NCI-H1417 (cell line): ENCODE data around the gene PDE6A.
"Not testable (repeated sequence)": the region's sequence is repeated elsewhere in the genome, so short reads cannot be mapped to it uniquely, and the experiment has no call there.

Experiments used
- DNase-seq, 3 experiments: peaks; one replicate each; lab custom pipeline; 2025; lab: John Stamatoyannopoulos, UW

PDE6A gene

DNA sequence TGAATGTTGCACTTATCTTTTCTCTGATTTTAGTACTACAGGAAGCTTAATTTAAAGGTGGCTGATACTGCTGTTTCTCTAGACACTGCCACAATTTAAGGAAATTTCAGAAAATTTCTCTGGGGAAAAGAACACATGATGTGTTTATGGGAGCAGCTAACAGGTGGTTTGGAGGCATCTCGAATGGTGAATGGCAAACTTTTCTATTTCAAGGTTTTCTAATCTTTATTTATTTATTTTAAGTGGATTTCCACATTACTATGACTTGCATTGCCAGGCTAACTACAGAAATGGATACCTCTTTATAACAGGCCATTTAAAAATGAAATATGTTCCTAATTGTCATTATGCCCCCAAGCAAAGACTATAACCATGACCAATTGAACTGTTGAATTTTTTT is 50.4 kb downstream of the PDE6A start:
- no peak for DNase-seq

DNA sequence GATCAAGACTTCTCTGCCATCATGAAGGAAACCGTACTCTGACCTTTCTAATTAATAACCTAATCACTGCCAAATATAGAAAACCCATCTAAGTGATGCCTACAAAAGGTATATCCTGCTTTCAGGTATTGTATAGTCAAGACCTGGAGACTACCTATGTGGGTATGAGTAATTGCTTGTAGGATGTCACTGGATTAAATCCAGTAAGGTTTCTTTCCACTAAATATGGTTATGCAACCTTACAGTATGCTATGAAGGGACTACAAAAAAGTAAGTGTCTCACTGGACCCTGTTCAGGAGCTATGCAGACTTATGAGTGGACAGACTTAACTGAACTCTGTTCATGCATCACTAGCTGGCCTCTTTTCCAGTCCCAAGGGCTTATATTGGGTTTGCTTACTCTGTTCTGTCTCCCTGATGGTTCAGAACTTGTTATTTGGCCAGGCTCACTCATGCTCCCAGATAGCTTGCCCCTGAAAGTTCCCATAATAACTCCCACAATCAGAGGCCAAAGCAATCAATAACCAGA is 51.1 kb downstream of the PDE6A start:
- DNase-seq: no peak

DNA sequence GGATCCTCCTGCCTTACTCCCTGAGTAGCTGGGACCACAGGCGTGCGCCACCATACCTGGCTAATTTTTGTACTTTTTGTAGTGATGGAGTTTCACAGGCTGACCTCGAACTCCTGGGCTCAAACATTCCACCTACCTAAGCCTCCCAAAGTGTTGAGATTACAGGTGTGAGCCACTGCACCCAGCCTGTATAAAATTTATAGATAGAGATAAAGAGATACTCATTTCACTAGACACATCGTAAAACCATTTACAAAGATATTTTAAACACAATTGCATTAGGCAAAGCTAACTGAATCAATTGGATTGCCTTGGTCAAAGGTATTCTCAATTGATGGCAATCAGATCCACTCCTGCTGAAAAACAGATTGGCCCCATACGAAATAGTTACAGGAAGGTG is 52.0 kb downstream of the PDE6A start:
- DNase-seq: no peak

DNA sequence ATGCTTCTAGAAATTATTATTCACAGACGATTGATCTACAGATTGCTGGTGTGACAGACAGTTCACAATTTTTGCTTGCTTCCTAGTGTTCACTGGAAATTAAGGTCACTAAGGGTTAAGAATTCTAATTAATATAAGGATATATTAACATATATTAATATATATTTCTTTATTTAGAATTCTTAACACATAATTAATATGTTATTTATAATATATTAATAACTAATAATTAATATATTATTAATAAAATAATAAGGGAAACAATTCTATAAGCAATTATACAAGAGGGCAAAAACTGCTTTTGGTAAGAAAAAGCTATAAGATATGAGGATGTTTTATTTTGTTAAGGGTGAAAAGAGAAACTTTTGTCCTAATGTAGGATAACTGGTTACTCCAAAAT is 56.3 kb downstream of the PDE6A start:
- no peak for DNase-seq

DNA sequence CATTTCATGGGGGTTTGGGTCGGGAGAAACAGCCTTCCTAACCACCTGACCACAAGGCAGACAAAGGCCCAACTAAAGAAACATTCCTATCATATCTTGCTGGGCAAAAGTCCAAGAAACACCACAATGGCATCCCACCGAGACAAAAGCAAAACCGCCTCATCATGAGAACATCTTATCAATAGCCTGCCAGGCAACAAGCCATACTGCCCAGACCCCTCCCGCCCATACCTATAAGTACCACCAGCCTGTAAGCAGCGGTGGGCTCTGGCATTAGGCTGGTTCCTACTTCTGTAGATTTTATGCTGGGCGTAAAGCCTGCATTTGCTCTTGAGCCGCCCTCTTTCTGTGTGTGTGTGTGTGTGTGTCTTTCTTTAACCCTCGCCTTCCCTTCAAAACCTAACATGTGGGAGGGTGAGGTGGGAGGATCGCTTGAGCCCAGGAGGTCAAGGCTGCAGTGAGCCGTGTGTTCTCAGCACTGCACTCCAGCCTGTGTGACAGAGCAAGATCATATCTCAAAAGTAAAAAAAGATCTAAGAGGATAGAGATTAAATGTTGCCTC is 56.9 kb downstream of the PDE6A start:
- DNase-seq: no peak

DNA sequence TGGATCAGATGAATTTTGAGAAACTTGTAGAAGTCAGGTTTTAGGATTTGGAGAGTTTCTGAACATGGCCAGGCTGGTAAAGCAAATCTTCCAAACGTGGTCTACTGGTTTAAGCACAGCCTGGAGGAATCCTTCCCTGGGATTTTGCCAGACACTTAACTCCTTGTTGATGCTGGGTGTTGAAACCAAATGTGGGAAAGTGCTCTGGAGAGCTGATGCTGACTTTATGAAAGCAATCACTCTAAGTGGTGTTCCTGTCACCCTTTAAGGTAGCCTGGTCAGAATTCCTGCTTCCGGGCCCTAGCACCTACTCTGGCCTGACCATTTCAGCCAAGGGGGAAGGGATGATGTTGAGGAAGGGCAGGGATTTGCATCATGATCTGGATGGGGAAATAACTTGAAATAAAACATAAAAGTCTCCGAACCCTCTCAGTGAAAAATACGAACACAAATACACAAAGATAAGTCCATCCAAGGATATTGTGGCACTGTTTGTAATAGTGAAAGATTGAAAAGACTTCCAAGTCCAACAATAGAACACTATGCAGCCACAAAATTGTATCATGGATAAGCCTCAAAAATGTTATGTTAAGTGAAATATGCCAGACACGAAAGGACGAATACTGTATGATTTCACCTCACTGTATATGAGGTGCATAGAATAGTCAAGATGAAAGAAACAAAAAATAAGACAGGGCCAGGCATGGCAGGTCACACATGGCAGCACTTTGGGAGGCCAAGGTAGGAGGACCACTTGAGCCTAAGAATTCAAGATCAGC is 57.7 kb downstream of the PDE6A start:
- no peak for DNase-seq

DNA sequence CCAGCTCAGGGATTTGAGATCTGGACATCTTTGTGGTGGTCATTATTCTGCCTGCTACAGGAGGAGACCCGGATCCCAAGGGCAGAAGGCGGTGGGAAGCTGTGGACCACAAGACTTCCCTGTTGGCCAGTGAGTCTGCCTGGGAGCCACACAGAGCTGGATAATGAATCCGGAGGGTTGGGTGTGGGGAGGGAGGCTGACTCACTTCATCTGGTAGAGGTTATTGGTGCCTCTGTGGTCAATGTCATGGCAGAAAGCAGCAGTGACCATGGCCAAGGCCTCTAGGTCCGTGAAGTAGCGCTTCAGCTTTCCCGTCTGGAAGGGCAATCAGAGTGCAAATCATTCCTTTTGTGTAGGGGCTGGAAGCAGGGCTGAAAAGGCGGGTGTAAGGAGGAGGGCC is 58.5 kb downstream of the PDE6A start:
- no peak for DNase-seq

DNA sequence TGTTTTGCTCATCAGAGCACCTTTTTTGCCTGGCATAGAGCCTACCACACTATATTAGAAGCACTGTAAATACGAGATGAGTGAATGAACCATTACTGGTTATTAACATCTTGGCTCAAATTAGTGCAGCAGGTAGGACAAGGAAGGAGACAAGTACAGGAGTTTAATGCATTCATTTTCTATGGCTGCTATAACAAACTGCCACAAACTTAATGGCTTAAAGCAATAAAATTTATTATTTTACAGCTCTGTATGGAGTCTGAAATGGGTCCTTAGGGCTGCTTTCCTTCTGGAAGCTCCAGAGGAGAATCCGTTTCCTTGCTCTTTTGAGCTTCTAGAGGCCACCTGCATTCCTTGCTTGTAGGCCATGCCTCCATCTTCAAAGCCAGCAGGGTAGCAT is 59.1 kb downstream of the PDE6A start:
- no peak for DNase-seq

DNA sequence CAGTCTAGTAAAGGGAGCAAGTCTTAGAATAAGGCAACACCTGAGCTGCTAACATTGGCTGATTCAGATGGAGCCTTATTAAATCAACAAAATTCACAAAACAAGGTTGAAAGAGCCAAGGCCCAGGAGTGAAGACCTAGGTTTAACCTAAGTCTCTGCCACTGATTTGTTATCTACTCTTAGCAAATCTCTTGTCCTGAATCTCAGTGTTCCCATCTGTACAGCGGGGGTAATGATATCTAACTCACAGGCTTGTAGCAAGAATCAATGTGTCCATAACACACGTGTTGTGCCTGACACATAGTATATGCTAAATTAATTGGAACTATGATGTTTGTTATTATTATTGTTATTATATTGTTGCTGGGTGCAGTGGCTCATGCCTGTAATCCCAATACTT is 61.0 kb downstream of the PDE6A start:
- no peak for DNase-seq

DNA sequence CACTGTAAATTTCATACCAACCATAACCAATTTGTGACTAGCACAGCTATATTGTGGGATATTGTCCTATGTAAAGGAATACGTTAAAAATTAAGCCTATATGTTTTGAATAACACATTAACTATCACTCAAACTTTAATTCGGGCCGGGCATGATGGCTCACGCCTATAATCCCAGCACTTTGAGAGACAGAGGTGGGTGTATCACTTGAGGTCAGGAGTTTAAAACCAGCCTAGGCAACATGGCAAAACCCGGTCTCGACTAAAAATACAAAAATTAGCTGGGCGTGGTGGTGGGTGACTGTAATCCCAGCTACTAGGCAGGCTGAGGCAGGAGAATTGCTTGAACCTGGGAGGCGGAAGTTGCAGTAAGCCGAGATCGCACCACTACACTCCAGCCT is 62.0 kb downstream of the PDE6A start:
- not testable (repeated sequence) for DNase-seq

DNA sequence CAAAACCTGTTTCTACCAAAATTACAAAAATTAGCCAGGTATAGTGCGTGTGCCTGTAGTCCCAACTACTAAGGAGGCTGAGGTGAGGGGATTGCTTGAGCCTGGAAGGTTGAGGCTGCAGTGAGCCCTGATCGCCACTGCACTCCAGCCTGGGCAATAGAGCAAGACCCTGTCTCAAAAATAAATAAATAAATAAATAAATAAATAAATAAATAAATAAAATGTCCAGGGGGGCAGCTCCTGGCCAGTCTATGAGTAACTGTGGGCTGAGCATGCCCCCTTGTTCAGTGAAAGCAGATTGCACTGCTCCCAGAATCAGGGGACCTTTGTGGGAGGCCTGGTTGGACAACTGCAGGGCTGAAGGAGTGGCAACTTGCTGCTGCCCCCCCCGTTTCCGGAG is 62.7 kb downstream of the PDE6A start:
- no peak for DNase-seq

DNA sequence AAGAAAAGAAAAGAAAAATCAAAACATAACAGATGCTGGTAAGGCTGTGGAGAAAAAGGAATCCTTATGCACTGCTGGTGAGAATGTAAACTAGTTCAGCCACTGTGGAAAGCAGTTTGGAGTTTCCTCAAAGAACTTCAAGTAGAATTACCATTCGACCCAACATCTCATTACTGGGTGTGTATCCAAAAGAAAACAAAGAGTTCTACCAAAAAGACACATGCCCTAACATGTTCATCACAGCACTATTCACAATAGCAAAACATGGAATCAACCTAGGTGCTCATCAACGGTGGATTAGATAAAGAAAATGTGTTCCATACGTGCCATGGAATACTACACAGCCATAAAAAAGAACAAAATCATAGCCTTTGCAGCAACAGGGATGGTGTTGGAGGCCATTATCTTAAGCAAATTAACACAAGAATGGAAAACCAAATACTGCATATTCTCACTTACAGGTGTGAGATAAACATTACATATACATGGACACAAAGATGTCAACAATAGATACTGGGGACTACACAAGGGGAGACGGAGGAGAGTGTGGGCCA is 63.4 kb downstream of the PDE6A start:
- DNase-seq: no peak

DNA sequence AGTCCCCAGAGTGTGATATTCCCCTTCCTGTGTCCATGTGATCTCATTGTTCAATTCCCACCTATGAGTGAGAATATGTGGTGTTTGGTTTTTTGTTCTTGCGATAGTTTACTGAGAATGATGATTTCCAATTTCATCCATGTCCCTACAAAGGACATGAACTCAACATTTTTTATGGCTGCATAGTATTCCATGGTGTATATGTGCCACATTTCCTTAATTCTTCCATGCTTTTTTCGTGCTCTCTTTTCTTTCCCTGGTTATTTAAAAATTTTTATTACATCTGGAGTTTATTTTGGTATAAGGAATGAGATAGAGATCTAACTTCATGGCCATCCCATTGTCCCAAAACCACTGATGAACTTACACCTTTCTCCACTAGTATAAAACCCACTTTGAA is 65.0 kb downstream of the PDE6A start:
- not testable (repeated sequence) for DNase-seq

DNA sequence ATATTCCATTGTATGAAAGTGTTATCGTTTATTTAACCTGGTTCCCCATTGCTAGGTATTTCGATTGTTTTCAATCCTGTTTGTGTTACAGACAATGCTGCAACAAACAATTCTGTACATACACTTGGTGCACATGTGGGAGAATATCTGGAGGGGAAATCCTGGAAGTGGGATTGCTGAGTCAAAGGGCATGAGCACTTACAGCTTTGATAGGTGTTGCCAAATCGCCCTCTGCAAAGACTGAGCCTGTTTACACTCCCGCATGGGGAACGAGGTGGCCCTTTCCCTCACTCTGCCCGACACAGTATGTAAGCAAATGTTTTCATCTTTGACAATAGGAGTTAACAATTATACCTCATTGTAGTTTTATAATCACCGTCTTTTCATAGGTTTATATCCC is 66.2 kb downstream of the PDE6A start:
- peak in 1 of 3 experiments; percentile 15 for DNase-seq

DNA sequence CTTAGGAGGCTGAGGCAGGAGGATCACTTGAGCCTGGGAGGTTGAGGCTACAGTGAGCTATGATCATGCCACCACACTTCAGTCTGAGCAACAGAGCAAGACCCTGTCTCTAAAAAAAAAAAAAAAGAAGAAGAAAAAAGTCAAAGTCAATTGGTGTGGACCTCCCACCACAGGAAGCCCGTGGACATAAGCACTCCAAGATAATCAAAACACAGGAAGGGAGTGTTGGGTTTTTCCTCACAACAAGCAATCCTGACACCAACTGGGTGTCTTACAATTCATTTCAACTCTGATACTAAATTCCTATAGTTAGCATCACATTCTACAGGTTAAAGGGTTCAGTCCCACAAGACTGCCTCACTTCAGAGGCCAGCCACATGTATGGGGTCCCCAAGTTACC is 70.7 kb downstream of the PDE6A start:
- DNase-seq: no peak

DNA sequence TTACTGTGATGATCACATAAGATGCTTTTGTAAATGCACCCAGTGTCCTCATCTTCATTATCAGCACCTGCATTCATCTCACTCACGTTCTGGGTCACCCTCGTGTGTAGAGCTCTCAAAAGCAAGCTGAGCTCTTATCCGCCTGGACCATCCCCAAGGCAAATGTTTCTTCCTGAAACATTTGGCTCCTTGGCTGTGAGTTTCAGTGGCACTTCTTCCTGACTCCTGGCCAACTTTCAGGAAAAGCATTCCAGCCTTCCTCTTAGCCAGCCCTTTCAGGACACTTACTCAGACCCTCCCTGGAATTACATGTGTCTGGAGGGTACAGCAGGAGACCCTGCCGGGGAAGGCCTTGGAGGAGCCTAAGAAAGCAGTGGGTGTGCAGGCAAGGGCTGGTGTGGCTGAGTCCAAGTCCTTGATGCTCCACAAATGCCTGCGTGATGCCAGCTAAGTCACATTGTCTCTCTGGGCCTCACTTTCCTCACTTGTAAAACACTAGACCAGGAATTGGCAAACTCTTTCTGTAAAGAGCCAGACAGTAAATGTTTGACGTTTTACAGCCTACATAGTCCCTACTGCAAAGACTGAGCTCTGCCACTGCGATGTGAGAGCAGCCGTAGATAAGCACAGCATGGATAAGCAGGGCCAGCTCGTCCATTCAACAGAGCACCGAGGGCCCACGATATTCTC is 72.1 kb downstream of the PDE6A start:
- DNase-seq: no peak

DNA sequence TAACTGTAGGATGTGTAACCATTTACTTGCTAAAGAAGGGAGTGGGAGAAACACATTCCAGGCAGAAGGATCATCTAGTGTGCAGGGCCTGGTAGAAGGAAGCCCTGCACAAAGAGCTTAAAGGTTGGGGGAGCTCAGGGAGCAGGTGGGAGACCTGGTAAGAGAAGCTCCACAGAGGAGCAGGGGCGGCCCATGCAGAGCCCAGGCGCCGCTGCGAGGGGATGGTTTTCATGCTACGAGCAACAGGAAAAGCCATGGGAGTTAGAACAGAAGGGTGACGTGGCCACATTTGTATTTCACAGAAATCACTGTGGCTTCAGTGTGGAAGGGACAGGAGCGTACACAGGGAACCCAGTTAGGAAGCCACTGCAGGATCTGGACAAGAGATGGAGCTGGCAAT is 73.1 kb downstream of the PDE6A start:
- DNase-seq: no peak

DNA sequence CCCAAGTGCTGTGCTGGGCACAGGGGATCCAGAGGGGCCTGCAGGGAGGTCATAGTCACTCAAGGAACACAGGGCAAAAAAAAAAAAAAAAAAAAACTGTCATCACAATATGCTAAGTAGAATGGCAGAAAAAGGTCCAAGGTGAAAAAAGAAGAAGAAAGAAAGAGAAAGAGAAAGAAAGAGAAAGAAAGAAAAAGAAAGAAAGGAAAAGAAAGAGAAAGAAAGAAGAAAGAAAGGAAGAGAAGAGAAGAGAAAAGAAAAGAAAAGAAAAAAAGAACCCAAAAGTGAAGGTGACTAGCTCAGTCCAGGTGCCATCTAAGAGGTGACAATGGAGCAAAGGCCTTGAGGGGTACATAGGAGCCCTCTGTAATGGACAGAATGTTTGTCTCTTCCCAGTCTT is 73.9 kb downstream of the PDE6A start:
- DNase-seq: no peak

DNA sequence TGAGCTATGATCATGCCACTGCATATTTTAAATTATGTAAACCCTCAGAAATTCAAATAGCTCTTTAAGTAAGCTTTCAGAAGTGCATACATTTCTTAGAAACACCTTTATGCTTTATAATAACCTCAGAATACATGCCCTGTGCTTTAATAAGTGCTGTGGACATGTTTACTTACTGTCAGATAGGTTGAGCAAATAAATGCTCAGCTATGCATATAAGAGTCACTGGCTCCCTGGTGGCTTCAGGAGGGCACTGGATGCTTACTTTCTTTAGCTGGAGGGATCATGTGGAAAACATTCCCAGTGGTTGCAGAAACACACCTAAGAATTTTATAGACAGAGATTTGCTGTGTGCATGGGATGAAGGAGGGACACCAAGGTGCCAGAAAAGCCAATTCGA is 74.4 kb downstream of the PDE6A start:
- peak in 1 of 3 experiments; percentile 6 for DNase-seq

DNA sequence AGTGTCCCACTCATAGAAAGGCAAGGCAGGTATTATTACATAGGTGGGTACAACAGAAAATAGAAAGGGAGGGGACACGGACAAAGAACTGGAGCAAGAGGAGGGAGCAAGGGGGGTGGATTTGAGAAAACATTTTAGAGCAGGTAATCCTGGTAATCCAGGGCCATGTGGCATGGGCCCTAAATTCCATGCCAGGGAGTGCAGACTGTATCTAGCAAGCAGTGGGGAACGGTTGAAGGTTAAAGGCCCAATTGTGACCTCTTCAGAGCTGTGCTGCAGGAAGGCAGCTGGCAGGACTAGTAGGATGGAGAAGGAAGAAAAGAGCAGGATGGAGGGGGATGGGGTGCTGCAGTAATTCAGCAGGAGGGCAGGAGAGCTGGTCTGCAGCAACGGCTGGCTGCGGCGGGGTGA is 75.2 kb downstream of the PDE6A start:
- DNase-seq: peak in 1 of 3 experiments; percentile 0

DNA sequence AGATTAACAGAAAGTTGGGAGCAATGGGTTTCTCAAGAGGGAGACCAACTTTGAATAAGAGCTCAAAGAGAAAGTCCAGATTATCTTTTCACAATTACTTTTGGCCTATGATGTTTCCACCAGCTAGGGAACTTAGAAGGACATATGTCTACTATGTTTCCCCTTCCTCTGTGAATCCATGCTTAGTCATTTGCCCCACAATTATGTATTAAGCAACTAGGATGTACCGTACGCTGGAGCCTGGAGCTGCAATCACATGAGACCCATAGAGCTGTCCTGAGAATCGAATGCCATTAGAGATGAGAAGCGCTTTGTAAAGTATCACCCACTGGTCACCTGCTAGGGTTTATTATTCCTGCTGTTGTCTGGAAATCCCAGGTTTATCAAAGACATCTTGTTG is 78.8 kb downstream of the PDE6A start:
- no peak for DNase-seq

DNA sequence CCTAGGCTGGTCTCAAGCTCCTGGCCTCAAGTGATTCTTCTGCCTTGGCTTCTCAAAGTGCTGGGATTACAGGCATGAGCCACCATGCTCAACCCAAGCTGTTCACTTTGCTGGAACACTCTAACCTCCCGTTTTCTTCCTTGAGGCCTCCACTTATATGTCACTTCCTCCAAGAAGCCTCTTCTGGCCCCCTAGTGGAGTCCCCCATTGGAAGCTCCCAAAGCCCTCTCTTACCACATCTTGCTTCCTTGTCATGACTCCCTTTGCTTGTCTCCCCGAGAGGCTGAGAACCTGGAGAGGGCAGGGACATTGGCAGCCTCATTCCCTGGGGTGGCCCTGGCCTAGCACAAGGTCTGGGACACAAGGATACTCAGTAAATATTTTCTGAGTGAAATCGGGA is 80.8 kb downstream of the PDE6A start:
- no peak for DNase-seq

DNA sequence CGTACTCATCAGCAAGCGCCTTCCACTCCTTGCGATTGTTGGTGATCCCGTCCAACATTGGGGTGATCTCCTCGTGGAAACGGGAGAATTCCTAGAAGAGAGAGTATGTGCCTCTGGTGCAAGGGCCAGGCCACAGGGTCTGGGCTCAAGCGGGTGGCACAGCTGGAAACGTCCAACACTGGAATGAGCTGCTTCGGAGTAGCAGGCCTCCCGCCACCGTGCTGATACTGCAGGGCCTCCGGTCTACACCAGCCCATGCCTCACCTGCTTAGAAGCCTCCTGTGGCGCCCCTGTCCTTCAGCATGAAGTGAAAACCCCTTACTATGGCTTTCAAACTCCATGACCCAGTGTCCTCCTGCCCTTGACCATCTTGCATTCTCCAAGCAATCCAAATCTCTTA is 81.4 kb downstream of the PDE6A start:
- no peak for DNase-seq
